GM12865 (cell line): ENCODE results near the gene KDM8.

Experiments used
- DNase-seq: peaks from one replicate; pipeline ENCODE4 v3.0.0; 2010; ENCODE audit warnings: low read depth
- H3K4me3 ChIP-seq: 2 replicates; pipeline ENCODE4 v1.5.1; 2011; ENCODE audit warnings: mild to moderate bottlenecking, low read depth, low read length, control low read depth
- TF ChIP-seq, protein P1 (sequence below): IDR thresholded peaks from 2 replicates; pipeline ENCODE4 v1.5.1; 2011; ENCODE audit warnings: low read length, control low read depth, low read depth, inconsistent platforms; ENCODE audit not compliant: insufficient read depth; ENCODE audit errors: missing control alignments

The KDM8 gene

DNA sequence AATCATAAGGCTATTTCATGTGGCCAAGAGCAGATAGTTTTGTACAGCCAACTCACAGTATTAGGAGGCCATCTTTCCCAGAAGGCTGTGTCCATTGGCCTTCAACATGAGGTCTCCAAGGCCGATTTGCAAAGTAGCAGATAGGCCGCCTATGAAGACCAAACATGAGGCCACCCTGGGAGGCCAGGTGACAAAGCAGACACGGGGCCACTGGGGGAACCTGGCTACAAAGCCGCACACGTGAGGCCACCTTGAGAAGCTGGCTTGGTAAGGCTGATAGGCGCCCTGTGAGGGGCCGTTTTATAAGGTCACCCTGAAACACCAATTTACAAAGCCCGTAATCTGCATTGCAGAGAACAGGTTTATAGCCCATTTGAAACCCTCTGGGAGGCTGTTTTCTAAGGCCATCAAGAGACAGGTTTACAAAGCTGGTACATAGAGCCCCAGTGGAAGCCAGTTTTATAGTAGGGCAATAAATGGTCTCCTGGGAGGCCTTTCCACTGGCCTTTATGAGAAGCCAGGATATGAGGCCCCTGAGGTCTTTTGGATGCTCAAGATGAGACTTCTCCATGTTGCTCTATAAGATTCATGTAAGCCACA is 4.9 kb downstream of the KDM8 start:
- H3K4me3 ChIP-seq = no peak overlapping the region
- no peak for DNase-seq
- TF ChIP-seq, protein P1, sequence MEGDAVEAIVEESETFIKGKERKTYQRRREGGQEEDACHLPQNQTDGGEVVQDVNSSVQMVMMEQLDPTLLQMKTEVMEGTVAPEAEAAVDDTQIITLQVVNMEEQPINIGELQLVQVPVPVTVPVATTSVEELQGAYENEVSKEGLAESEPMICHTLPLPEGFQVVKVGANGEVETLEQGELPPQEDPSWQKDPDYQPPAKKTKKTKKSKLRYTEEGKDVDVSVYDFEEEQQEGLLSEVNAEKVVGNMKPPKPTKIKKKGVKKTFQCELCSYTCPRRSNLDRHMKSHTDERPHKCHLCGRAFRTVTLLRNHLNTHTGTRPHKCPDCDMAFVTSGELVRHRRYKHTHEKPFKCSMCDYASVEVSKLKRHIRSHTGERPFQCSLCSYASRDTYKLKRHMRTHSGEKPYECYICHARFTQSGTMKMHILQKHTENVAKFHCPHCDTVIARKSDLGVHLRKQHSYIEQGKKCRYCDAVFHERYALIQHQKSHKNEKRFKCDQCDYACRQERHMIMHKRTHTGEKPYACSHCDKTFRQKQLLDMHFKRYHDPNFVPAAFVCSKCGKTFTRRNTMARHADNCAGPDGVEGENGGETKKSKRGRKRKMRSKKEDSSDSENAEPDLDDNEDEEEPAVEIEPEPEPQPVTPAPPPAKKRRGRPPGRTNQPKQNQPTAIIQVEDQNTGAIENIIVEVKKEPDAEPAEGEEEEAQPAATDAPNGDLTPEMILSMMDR = no peak

DNA sequence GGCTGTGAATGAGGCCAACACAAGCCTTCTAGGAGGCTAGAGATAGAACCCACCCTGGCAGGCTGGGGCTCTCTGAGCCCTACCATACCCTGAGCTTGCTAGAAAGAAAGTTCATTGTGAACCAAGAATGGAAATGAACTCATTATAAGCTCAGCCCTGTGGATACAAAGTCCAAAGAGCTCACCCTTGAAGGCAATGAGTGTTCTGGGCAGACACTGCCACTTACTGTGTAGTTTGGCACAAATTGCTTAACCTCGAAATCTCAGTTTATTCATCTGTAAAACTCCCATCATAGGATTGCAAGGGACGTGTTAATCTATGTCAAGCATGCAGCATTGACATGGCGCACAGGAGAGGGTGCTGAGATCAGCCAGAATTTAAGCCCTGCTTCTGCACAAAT is 5.5 kb downstream of the KDM8 start:
- no peak for DNase-seq
- no peak overlapping the region for H3K4me3 ChIP-seq
- TF ChIP-seq, protein P1 = no peak

GRCh38 chr16:27209591-27209990 is 6.3 kb downstream of the KDM8 start:
- DNase-seq = no peak
- no peak overlapping the region for H3K4me3 ChIP-seq
- TF ChIP-seq, protein P1 = no peak

- no peak for DNase-seq
- no peak overlapping the region for H3K4me3 ChIP-seq
- TF ChIP-seq, protein P1 = no peak
Measured at GRCh38 chr16:27210174-27210573, 6.8 kb downstream of the KDM8 start.

DNA sequence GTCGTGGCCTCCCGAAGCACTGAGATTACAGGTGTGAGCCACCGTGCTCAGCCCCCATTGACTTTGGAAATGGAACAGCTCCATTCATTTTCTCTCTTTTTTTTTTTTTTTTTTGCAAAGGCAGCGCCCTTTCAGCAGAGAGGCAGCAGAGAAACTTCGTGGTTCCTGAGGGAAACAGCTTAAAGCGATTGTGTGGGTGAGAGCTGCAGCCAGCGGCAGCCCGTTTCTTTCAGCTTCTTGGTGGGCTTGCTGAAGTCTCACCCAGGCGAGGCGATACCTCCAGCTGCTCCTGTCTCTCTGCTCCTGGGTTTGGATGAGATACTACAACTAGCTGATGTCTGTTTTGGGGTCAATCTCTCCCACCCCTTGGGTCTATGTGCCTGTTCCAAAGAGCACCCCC is 7.7 kb downstream of the KDM8 start:
- TF ChIP-seq, protein P1 = no peak
- DNase-seq = no peak
- no peak overlapping the region for H3K4me3 ChIP-seq

DNA sequence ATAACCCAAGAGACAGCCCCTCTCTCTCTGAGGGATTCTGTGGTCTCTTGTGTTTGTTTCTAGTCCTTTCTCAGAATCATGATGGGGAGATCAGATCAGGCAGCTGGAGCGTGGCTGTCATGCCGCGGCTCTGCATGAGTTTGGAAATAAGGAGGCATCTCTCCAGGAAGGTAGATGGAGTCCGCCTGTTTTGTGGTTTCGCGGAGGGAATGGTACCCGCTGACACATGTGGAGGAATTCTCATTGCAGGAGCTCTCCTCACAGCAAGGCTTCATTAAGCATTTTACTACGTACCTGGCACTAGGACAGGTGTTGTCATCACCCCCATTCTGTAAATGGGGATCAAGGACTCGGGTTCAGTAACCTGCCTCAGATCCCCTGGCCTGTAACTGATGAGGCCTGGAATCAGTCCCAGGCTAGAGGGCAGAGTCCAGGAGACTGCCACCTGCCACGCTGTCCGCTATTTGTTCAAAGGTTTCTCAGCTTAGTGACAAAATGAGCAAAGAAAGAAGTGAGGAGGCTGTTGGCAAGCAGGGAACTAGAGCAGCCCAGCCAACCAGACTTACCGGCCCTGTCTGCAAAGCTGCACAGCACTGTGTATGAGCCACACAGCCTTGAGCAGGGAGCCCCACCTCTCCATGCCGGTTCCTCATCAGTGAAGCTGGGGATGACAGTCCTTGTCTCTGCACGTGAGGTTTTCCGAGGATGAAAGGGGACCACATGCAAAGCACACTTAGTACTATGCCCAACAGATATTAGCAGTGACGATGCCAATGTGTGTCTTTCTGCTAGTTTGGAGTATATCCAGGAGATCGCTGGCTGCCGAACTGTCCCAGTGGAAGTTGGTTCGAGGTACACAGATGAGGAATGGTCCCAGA is 11.0 kb downstream of the KDM8 start:
- DNase-seq = no peak
- H3K4me3 ChIP-seq = no peak overlapping the region
- TF ChIP-seq, protein P1 = no peak
